WTC11 (cell line): ENCODE measurements around the gene TIMM44. TPM values are rescaled to one million over a fixed set of nuclear protein-coding genes. Genes with fewer than 3 reads are reported as not detected.

ENCODE experiments used
- ATAC-seq: fragments of 200-7000 bp; cut with Tn5 transposase; 2 replicates; pipeline ENCODE4 v1.10.0; 2021; ENCODE audit warnings: mild to moderate bottlenecking, moderate library complexity
- CTCF ChIA-PET: fragments of 300-600 bp; sonication (Branson Sonifier 250); formaldehyde crosslinking; loops from one replicate; lab custom pipeline; 2021; ENCODE audit warnings: antibody characterized with exemption; lab: Charles Lee
- POLR2A ChIA-PET: fragments of 350-600 bp; sonication (Branson Sonifier 250); formaldehyde crosslinking; loops from one replicate; lab custom pipeline; 2021; ENCODE audit warnings: antibody characterized with exemption; lab: Charles Lee
- DNase-seq: peaks from one replicate; pipeline ENCODE4 v3.0.0; 2021; ENCODE audit warnings: low spot score
- H3K27ac Mint-ChIP-seq: 2 replicates; pipeline ENCODE4 v1.8.0; 2021; ENCODE audit warnings: mixed read lengths
- H3K27me3 Mint-ChIP-seq: 2 replicates; pipeline ENCODE4 v1.8.0; 2021; ENCODE audit warnings: low read depth, mild to moderate bottlenecking, moderate library complexity, mixed read lengths
- H3K36me3 Mint-ChIP-seq: 2 replicates; pipeline ENCODE4 v1.8.0; 2021; ENCODE audit warnings: mixed read lengths
- H3K4me1 Mint-ChIP-seq: 2 replicates; pipeline ENCODE4 v1.8.0; 2022; ENCODE audit warnings: mixed read lengths
- H3K4me3 Mint-ChIP-seq: 2 replicates; pipeline ENCODE4 v1.8.0; 2021; ENCODE audit warnings: mild to moderate bottlenecking, moderate library complexity, mixed read lengths
- H3K9me3 Mint-ChIP-seq: 2 replicates; pipeline ENCODE4 v1.8.0; 2021; ENCODE audit warnings: mixed read lengths
- ESRRA ChIP-seq: sonication (generic); formaldehyde crosslinking; IDR thresholded peaks from 2 replicates; pipeline ENCODE4 v1.8.1; 2022; ENCODE audit warnings: mild to moderate bottlenecking, missing genetic modification reagents, borderline replicate concordance
- FOXP1 ChIP-seq: sonication (generic); formaldehyde crosslinking; IDR thresholded peaks from 2 replicates; pipeline ENCODE4 v1.8.0; 2022; ENCODE audit warnings: missing genetic modification reagents, mild to moderate bottlenecking, moderate library complexity, borderline replicate concordance
- HMGA2 ChIP-seq: fragments of 250-450 bp; sonication (Bioruptor Pico); IDR thresholded peaks from 2 replicates; pipeline ENCODE4 v1.4.0; 2021; ENCODE audit warnings: mild to moderate bottlenecking, moderate library complexity
- NFATC4 ChIP-seq: fragments of 250-450 bp; sonication (Bioruptor Pico); IDR thresholded peaks from 2 replicates; pipeline ENCODE4 v1.9.0; 2021; ENCODE audit warnings: mild to moderate bottlenecking
- NFE2L1 ChIP-seq: sonication (generic); formaldehyde crosslinking; IDR thresholded peaks from 2 replicates; pipeline ENCODE4 v1.8.1; 2023; ENCODE audit warnings: missing genetic modification reagents
- NR1H2 ChIP-seq: sonication (generic); formaldehyde crosslinking; IDR thresholded peaks from 2 replicates; pipeline ENCODE4 v1.9.0; 2021; ENCODE audit warnings: mild to moderate bottlenecking, moderate library complexity, missing genetic modification reagents
- PRRX2 ChIP-seq: fragments of 250-450 bp; sonication (Bioruptor Pico); IDR thresholded peaks from 2 replicates; pipeline ENCODE4 v1.8.0; 2021; ENCODE audit warnings: mild to moderate bottlenecking
- RELA ChIP-seq: sonication (generic); formaldehyde crosslinking; IDR thresholded peaks from 2 replicates; pipeline ENCODE4 v1.8.1; 2022; ENCODE audit warnings: missing genetic modification reagents, mild to moderate bottlenecking, borderline replicate concordance
- SOX15 ChIP-seq: fragments of 250-450 bp; sonication (Bioruptor Pico); IDR thresholded peaks from 2 replicates; pipeline ENCODE4 v1.9.0; 2021; ENCODE audit warnings: mild to moderate bottlenecking
- ZNF671 ChIP-seq: fragments of 250-450 bp; sonication (Bioruptor Pico); IDR thresholded peaks from 2 replicates; pipeline ENCODE4 v1.8.0; 2021; ENCODE audit warnings: mild to moderate bottlenecking
- total RNA-seq: library from RNA; stranded (reverse); gene quantifications from 3 replicates; pipeline ENCODE4 v1.2.3, GENCODE V29; 2021
- TF ChIP-seq, protein P1 (sequence below): sonication (generic); formaldehyde crosslinking; IDR thresholded peaks from 2 replicates; pipeline ENCODE4 v1.8.1; 2023; ENCODE audit warnings: mild to moderate bottlenecking, moderate library complexity, missing genetic modification reagents
- TF ChIP-seq, protein P2 (sequence below): sonication (generic); formaldehyde crosslinking; IDR thresholded peaks from 2 replicates; pipeline ENCODE4 v1.8.1; 2023; ENCODE audit warnings: mild to moderate bottlenecking, missing genetic modification reagents, borderline replicate concordance
- TF ChIP-seq, protein P3 (sequence below): fragments of 250-450 bp; sonication (Bioruptor Pico); IDR thresholded peaks from 2 replicates; pipeline ENCODE4 v1.9.0; 2021; ENCODE audit warnings: mild to moderate bottlenecking
- TF ChIP-seq, protein P4 (sequence below): fragments of 250-450 bp; sonication (Bioruptor Pico); IDR thresholded peaks from 2 replicates; pipeline ENCODE4 v1.8.0; 2021; ENCODE audit warnings: mild to moderate bottlenecking
- TF ChIP-seq, protein P5 (sequence below): fragments of 250-450 bp; sonication (Bioruptor Pico); IDR thresholded peaks from 2 replicates; pipeline ENCODE4 v1.9.0; 2021; ENCODE audit warnings: moderate library complexity, mild to moderate bottlenecking, inconsistent platforms, borderline replicate concordance
- TF ChIP-seq, protein P6 (sequence below): sonication (generic); formaldehyde crosslinking; IDR thresholded peaks from 2 replicates; pipeline ENCODE4 v1.8.1; 2022; ENCODE audit warnings: mild to moderate bottlenecking, moderate library complexity, missing genetic modification reagents

The TIMM44 gene
- total RNA-seq, 1 experiment from 2014 or later: 129 TPM

DNA sequence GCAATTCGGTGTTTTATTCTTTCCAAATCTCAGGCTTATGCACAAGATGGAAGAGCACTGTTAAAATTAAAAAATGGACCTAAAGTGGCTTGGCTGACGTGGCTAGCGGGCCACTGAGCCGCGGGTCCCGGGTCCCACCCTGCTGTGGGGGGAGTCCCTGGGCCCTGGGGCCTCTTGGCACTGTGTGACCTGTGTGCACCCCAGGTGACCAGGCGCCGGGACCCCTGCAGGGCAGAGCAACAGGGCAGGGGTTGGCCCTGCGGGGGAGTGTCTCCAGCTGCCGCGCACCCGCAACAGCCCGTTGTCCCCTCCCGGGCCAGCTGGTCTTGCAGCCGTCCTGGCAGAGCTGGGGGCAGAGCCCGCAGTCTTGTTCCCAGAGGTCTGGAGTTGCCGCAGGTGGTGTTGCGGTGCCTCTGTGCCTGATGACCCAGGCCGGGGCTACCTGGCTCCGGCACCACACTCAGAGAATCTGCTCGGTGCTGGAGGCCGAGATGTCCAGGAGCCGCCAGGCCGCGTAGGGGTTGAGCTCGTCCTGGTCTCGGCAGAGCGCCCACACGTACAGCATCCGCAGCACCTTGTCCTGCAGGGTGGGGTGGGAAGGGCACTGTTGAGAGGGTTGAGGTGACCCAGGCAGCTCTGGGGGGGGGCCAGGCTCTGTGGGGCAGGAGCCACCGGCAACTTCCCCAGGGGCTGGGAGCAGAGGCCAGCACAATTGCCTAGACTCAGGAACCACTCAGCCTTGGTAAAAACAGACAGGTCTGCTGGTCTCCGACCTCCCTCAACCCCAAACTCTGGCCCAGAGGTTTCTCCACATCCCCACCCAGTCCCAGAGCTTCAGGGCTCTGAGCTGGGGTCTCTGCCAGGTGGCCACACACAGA is 16.5 kb downstream of the TIMM44 start:
- ATAC-seq (no peak), DNase-seq (no peak)
- ChIA-PET POLR2A (interaction anchor here (0.6 to 2.0 kb wide), 5 partner anchors 12 to 92 kb away, joined by 3 to 8 read pairs (median 3); partner anchors contain the start of genes TGFBR3L and TIMM44), CTCF (interaction anchor here (0.5 to 2.2 kb wide), 10 partner anchors 9 to 142 kb away, joined by 3 to 14 read pairs (median 4); partner anchors contain the start of gene TIMM44)
- no peaks in the 10 kb centered on the region for H3K9me3 Mint-ChIP-seq
- H3K27me3 Mint-ChIP-seq: no peaks in the 10 kb centered on the region
- peaks cover 4% of the 10 kb centered on the region; the same call in 1 of the 2 replicates for H3K4me1 Mint-ChIP-seq
- H3K36me3 Mint-ChIP-seq: peaks cover 6% of the 10 kb centered on the region
- TF ChIP-seq, protein P1, sequence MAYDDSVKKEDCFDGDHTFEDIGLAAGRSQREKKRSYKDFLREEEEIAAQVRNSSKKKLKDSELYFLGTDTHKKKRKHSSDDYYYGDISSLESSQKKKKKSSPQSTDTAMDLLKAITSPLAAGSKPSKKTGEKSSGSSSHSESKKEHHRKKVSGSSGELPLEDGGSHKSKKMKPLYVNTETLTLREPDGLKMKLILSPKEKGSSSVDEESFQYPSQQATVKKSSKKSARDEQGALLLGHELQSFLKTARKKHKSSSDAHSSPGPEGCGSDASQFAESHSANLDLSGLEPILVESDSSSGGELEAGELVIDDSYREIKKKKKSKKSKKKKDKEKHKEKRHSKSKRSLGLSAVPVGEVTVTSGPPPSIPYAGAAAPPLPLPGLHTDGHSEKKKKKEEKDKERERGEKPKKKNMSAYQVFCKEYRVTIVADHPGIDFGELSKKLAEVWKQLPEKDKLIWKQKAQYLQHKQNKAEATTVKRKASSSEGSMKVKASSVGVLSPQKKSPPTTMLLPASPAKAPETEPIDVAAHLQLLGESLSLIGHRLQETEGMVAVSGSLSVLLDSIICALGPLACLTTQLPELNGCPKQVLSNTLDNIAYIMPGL (CRISPR knock-in tag): peak; percentile 30; the same call in 1 of the 2 replicates
- no peak for TF ChIP-seq ZNF671 (CRISPR knock-in tag)
- H3K4me3 Mint-ChIP-seq: peak overlapping the region; percentile 68
- no peak overlapping the region for H3K27ac Mint-ChIP-seq

DNA sequence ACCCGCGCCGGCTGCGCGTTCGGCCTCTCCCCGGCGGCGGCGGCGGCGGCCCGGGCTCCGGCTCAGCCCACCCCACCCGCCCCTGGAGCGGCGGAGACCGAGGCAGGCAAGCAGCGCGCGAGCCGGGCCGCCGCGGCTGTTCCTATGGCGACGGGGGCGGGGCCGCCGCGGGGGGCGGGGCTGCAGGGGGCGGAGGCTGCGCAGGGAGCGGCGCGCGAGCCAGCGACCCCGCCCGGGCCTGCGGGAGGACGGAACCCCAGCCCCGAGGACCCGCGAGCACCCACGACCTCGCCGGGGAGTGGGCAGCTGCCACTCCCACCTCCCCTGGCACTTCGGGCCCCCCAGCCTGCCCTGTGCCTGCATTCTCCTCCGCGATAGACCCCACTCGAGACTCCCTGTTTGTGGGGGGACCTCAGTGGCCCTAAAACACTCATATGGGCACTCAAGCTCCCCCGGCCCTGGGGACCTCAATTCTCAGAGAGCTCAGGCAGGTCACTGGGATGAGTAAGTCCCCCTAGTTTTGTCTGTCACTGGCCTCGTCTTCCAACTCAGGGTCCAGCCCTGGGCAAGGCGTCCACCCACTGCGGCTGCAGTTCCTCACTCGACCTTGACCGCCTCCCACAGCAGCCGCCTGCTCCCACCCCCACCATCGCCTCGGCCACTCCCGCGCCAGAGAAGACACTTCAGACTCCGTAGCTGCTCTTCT is 17.3 kb downstream of the TIMM44 start, which contains the start of gene CTXN1:
Gene CTXN1, minus strand, starts transcription at position 115 of the 706 bp plus-strand sequence. CDS start 597 bp downstream, outside the sequence.
- H3K36me3 Mint-ChIP-seq: peaks cover 4% of the 10 kb centered on the region
- H3K9me3 Mint-ChIP-seq: no peaks in the 10 kb centered on the region
- peak; percentile 7 for ATAC-seq
- peak; percentile 80 for DNase-seq
- H3K4me3 Mint-ChIP-seq: peak within 1 kb of the TSS; percentile 79
- peaks cover 4% of the 10 kb centered on the region; the same call in 1 of the 2 replicates for H3K4me1 Mint-ChIP-seq
- CTCF ChIA-PET: interaction anchor here (0.7 to 2.2 kb wide), 4 partner anchors 8 to 73 kb away, joined by 3 to 14 read pairs (median 6); partner anchors contain the start of gene TIMM44
- H3K27me3 Mint-ChIP-seq: no peaks in the 10 kb centered on the region
- POLR2A ChIA-PET: interaction anchor here (0.6 to 2.0 kb wide), 3 partner anchors 17 to 91 kb away, joined by 3 to 8 read pairs (median 4); partner anchors contain the start of gene TIMM44
- no peak within 1 kb of the TSS; the same call in 1 of the 2 replicates for H3K27ac Mint-ChIP-seq
- TF ChIP-seq, protein P2, sequence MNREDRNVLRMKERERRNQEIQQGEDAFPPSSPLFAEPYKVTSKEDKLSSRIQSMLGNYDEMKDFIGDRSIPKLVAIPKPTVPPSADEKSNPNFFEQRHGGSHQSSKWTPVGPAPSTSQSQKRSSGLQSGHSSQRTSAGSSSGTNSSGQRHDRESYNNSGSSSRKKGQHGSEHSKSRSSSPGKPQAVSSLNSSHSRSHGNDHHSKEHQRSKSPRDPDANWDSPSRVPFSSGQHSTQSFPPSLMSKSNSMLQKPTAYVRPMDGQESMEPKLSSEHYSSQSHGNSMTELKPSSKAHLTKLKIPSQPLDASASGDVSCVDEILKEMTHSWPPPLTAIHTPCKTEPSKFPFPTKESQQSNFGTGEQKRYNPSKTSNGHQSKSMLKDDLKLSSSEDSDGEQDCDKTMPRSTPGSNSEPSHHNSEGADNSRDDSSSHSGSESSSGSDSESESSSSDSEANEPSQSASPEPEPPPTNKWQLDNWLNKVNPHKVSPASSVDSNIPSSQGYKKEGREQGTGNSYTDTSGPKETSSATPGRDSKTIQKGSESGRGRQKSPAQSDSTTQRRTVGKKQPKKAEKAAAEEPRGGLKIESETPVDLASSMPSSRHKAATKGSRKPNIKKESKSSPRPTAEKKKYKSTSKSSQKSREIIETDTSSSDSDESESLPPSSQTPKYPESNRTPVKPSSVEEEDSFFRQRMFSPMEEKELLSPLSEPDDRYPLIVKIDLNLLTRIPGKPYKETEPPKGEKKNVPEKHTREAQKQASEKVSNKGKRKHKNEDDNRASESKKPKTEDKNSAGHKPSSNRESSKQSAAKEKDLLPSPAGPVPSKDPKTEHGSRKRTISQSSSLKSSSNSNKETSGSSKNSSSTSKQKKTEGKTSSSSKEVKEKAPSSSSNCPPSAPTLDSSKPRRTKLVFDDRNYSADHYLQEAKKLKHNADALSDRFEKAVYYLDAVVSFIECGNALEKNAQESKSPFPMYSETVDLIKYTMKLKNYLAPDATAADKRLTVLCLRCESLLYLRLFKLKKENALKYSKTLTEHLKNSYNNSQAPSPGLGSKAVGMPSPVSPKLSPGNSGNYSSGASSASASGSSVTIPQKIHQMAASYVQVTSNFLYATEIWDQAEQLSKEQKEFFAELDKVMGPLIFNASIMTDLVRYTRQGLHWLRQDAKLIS (CRISPR knock-in tag): no peak
- TF ChIP-seq HMGA2 (CRISPR knock-in tag) (no peak), NR1H2 (no peak), SOX15 (CRISPR knock-in tag) (no peak), NFATC4 (CRISPR knock-in tag) (peak; percentile 15; the same call in 1 of the 2 replicates), FOXP1 (CRISPR knock-in tag) (no peak), NFE2L1 (no peak), ESRRA (CRISPR knock-in tag) (no peak), PRRX2 (peak; percentile 73; the same call in 1 of the 2 replicates), RELA (CRISPR knock-in tag) (no peak)
- TF ChIP-seq, protein P3, sequence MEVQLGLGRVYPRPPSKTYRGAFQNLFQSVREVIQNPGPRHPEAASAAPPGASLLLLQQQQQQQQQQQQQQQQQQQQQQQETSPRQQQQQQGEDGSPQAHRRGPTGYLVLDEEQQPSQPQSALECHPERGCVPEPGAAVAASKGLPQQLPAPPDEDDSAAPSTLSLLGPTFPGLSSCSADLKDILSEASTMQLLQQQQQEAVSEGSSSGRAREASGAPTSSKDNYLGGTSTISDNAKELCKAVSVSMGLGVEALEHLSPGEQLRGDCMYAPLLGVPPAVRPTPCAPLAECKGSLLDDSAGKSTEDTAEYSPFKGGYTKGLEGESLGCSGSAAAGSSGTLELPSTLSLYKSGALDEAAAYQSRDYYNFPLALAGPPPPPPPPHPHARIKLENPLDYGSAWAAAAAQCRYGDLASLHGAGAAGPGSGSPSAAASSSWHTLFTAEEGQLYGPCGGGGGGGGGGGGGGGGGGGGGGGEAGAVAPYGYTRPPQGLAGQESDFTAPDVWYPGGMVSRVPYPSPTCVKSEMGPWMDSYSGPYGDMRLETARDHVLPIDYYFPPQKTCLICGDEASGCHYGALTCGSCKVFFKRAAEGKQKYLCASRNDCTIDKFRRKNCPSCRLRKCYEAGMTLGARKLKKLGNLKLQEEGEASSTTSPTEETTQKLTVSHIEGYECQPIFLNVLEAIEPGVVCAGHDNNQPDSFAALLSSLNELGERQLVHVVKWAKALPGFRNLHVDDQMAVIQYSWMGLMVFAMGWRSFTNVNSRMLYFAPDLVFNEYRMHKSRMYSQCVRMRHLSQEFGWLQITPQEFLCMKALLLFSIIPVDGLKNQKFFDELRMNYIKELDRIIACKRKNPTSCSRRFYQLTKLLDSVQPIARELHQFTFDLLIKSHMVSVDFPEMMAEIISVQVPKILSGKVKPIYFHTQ (CRISPR knock-in tag): 0 out of 2 replicates have a peak, but pooled peaks have one; percentile 75
- TF ChIP-seq, protein P4, sequence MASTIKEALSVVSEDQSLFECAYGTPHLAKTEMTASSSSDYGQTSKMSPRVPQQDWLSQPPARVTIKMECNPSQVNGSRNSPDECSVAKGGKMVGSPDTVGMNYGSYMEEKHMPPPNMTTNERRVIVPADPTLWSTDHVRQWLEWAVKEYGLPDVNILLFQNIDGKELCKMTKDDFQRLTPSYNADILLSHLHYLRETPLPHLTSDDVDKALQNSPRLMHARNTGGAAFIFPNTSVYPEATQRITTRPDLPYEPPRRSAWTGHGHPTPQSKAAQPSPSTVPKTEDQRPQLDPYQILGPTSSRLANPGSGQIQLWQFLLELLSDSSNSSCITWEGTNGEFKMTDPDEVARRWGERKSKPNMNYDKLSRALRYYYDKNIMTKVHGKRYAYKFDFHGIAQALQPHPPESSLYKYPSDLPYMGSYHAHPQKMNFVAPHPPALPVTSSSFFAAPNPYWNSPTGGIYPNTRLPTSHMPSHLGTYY (CRISPR knock-in tag): peak; percentile 60; the same call in 1 of the 2 replicates
- TF ChIP-seq, protein P5, sequence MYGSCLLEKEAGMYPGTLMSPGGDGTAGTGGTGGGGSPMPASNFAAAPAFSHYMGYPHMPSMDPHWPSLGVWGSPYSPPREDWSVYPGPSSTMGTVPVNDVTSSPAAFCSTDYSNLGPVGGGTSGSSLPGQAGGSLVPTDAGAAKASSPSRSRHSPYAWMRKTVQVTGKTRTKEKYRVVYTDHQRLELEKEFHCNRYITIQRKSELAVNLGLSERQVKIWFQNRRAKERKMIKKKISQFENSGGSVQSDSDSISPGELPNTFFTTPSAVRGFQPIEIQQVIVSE: no peak
- TF ChIP-seq, protein P1 (CRISPR knock-in tag): no peak
- TF ChIP-seq, protein P6, sequence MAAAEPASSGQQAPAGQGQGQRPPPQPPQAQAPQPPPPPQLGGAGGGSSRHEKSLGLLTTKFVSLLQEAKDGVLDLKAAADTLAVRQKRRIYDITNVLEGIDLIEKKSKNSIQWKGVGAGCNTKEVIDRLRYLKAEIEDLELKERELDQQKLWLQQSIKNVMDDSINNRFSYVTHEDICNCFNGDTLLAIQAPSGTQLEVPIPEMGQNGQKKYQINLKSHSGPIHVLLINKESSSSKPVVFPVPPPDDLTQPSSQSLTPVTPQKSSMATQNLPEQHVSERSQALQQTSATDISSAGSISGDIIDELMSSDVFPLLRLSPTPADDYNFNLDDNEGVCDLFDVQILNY (CRISPR knock-in tag): no peak
